Ovary (tissue), 3 donors: Measurements from ENCODE around the gene F12.

Experiments used
- EP300 ChIP-seq: sonication (generic); formaldehyde crosslinking; IDR thresholded peaks from one replicate; pipeline ENCODE4 v1.6.1; 2017; ENCODE audit warnings: antibody characterized with exemption
- POLR2A ChIP-seq: fragments of 450-650 bp; IDR thresholded peaks from one replicate; pipeline ENCODE4 v1.6.1; 2017; ENCODE audit warnings: antibody characterized with exemption, mild to moderate bottlenecking, moderate library complexity
- TF ChIP-seq, protein P1 (sequence below), 3 donors: fragments of 450-650 bp in 2 of 3; fragments of 200-600 bp in 1 of 3; IDR thresholded peaks; one replicate each; pipeline versions ENCODE4 v1.5.1 to v1.8.0; 2016 to 2022; ENCODE audit warnings: antibody characterized with exemption in 3 of 3, mild to moderate bottlenecking in 1 of 3
- donor health status: DM: no; HTN: no; CAD: no.

DNA sequence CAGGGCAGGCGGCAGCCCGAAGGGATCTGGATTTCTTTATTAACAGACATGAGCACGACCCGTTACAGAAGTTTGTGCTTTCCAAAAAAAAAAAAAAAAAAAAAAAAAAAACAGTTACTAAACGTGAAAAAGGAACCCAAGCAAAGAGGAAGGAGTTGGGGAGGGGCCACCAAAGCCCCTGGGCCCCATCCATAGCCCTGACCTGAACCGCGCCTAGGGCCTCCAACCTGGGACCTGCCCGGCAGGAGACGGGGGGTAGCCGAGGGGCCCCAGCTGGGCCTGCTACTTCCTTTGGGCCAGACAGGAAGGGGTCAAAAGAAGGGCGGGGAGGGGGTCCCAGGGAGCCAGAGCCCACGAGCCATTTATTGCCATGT, 47.2 kb upstream of the F12 start:
- TF ChIP-seq, protein P1, sequence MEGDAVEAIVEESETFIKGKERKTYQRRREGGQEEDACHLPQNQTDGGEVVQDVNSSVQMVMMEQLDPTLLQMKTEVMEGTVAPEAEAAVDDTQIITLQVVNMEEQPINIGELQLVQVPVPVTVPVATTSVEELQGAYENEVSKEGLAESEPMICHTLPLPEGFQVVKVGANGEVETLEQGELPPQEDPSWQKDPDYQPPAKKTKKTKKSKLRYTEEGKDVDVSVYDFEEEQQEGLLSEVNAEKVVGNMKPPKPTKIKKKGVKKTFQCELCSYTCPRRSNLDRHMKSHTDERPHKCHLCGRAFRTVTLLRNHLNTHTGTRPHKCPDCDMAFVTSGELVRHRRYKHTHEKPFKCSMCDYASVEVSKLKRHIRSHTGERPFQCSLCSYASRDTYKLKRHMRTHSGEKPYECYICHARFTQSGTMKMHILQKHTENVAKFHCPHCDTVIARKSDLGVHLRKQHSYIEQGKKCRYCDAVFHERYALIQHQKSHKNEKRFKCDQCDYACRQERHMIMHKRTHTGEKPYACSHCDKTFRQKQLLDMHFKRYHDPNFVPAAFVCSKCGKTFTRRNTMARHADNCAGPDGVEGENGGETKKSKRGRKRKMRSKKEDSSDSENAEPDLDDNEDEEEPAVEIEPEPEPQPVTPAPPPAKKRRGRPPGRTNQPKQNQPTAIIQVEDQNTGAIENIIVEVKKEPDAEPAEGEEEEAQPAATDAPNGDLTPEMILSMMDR (IDR thresholded peaks at IDR 0.05): no peak
- TF ChIP-seq EP300 (no peak), POLR2A (no peak)
